HG03045 (cell line): ENCODE measurements around the gene RPL5.

Source experiments
- ATAC-seq: cut with Tn5 transposase; IDR thresholded peaks from one replicate; pipeline ENCODE4 v1.9.1; 2021; ENCODE audit warnings: mild to moderate bottlenecking, moderate library complexity; ENCODE audit not compliant: unreplicated experiment

The RPL5 gene

GRCh38 chr1:92853299-92853698 lies 21.5 kb downstream of the RPL5 start:
- no peak for ATAC-seq

GRCh38 chr1:92854101-92854785 lies 22.4 kb downstream of the RPL5 start:
- no peak for ATAC-seq

- ATAC-seq = no peak
These were observed 23.4 kb downstream of the RPL5 start for GRCh38 chr1:92855236-92855635.

- ATAC-seq = no peak
These were observed 26.0 kb downstream of the RPL5 start for GRCh38 chr1:92857817-92858216.

- ATAC-seq = peak; percentile 50
These were observed 26.9 kb downstream of the RPL5 start for GRCh38 chr1:92858564-92859399.

- no peak for ATAC-seq
These were observed 27.7 kb downstream of the RPL5 start for GRCh38 chr1:92859400-92860039.

GRCh38 chr1:92862605-92863004 lies 30.8 kb downstream of the RPL5 start:
- ATAC-seq = no peak

GRCh38 chr1:92864131-92864530 lies 32.3 kb downstream of the RPL5 start:
- no peak for ATAC-seq

GRCh38 chr1:92870591-92870990 lies 38.8 kb downstream of the RPL5 start:
- no peak for ATAC-seq

GRCh38 chr1:92872719-92873118 lies 40.9 kb downstream of the RPL5 start:
- no peak for ATAC-seq

GRCh38 chr1:92874987-92875386 lies 43.1 kb downstream of the RPL5 start:
- no peak for ATAC-seq

GRCh38 chr1:92876351-92876750 lies 44.5 kb downstream of the RPL5 start:
- ATAC-seq = no peak

- ATAC-seq = no peak
These were observed 45.4 kb downstream of the RPL5 start for GRCh38 chr1:92877081-92877711.

- ATAC-seq = no peak
These were observed 46.0 kb downstream of the RPL5 start for GRCh38 chr1:92877792-92878191.

- no peak for ATAC-seq
These were observed 47.6 kb downstream of the RPL5 start for GRCh38 chr1:92879316-92879968.

GRCh38 chr1:92881391-92881790 lies 49.6 kb downstream of the RPL5 start:
- no peak for ATAC-seq

GRCh38 chr1:92882819-92883218 lies 51.0 kb downstream of the RPL5 start:
- ATAC-seq = no peak

- ATAC-seq = no peak
These were observed 51.5 kb downstream of the RPL5 start for GRCh38 chr1:92883297-92883696.

GRCh38 chr1:92884195-92884594 lies 52.4 kb downstream of the RPL5 start:
- ATAC-seq = no peak

GRCh38 chr1:92886886-92887419 lies 55.1 kb downstream of the RPL5 start:
- ATAC-seq = no peak

GRCh38 chr1:92887465-92887864 lies 55.6 kb downstream of the RPL5 start:
- ATAC-seq = no peak
